T-helper 1 cell treated with Interleukin-12 subunit alpha and Interleukin-12 subunit beta and Interleukin-4 antibody, amounts not matched to agents 30 ng/mL and 1 ng/mL, for 36 hours (primary cell): ENCODE measurements around the gene STIM1. TPM values are rescaled to one million over a fixed set of nuclear protein-coding genes. Genes with fewer than 3 reads are reported as not detected.
"Not testable (repeated sequence)": the region's sequence is repeated elsewhere in the genome, so short reads cannot be mapped to it uniquely, and the experiment has no call there.

ENCODE experiments used
- intact Hi-C: fragments of 100-400 bp; cut with micrococcal nuclease; formaldehyde crosslinking; loops from one replicate; pipeline ENCODE4 v1.15.1; 2024
- total RNA-seq: library from RNA; stranded (reverse); gene quantifications from 2 replicates; pipeline ENCODE4 v1.2.3, GENCODE V29; 2022

STIM1 gene
- 105 and 110 TPM in 2 replicates for total RNA-seq

DNA sequence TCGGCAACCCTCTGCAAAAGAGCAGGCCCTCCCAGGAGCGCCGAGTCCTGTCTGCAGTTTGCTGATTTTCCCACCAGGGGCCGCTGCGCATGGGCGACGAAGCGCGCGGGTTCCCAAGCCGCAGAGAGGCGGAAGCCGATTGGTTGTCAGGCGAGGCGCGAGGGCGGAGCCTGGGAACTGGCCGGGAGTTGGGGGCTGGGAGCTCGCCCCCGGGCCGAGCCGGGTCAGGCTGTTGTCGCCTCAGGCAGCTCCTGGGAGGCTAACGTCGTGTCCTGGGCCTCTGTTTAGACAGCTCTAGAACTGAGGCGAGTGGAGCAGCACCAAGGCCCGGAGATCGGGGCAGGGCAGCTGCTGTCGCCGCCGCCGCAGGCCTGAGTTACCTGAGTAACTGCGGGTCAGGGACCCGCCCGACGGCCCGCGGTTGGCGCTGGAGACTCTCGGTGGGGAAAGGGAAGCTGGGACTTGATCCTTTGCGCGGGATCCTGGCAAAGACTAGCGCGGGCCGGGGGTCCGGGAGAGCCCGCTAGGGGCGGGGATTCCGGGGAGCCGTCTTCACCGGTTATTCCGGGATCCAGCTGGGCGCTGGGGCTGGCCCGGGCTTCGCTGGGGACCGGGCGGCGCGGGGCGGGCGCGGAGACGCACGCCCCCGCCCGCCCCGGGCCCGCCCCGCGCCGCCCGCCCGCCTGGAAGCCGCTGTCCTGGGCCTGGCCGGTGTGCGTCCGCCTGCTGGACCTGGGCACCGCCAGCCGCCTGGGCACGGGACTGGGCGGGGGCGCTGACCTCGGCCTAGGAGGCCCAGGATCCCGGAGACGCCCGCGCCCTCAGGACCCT lies at the start of gene STIM1:
TSS of gene STIM1 (plus strand) at position 688 of the 831 bp plus-strand sequence. CDS start 607 bp downstream, outside the sequence.
- intact Hi-C loops: loop anchor here (1.0 to 5.0 kb wide), 14 partner anchors 14 to 752 kb away; partner anchors contain the start of genes NUP98, RRM1, TRIM21 and TRIM68

DNA sequence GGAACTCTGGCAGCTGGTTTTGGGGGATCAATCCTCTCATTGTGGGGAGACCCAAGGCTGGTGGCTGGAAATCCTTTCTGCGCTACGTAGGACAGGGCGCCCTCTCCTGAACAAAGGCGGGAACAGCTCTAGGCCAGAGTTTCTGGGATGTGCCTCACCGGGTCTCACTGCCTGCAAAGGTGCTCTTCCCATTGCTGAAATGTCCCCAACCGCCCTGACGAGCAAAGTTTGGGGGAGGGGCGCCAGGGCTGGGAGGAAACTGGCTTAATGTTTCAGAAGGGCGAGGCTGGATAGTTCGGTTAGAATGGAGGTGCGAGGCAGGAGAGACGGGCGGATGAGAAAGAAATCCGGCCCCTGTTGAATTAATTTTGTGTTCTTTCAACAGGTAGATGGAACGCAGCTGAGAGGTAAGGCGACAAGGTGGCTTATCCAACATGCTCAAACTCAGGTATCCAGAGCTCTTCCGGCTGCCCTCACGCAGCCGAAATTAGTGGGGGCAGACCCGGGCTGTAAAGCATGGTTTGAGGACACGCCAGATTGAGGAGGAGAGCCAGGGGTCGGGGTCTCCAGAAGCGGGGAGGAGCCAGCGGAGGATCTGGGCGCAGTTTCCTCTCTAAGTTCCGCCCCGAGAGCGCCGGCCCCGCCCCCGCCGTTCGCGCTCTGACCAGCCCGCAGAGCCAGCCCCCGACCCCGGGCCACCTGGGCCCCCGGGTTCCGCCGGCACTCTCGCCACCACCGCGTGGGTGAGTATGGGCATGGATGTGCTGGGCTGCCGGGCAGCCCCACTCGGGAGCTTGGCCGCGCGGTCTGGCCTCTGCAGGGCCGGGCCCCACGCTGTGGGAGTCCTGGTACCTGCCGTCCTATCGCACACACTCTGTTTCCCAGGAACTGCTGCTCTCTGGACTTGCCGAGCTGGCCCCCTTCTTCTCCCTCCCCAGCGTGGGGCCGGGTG lies 47.3 kb upstream of the STIM1 start, which contains the start of gene PGAP2:
TSS of gene PGAP2 (plus strand) at position 652 of the 952 bp plus-strand sequence. CDS start 2,700 bp downstream, outside the sequence.
- intact Hi-C loops: loop anchor here (1.0 to 10.0 kb wide), 7 partner anchors 11 to 226 kb away; partner anchors contain the start of gene NUP98

DNA sequence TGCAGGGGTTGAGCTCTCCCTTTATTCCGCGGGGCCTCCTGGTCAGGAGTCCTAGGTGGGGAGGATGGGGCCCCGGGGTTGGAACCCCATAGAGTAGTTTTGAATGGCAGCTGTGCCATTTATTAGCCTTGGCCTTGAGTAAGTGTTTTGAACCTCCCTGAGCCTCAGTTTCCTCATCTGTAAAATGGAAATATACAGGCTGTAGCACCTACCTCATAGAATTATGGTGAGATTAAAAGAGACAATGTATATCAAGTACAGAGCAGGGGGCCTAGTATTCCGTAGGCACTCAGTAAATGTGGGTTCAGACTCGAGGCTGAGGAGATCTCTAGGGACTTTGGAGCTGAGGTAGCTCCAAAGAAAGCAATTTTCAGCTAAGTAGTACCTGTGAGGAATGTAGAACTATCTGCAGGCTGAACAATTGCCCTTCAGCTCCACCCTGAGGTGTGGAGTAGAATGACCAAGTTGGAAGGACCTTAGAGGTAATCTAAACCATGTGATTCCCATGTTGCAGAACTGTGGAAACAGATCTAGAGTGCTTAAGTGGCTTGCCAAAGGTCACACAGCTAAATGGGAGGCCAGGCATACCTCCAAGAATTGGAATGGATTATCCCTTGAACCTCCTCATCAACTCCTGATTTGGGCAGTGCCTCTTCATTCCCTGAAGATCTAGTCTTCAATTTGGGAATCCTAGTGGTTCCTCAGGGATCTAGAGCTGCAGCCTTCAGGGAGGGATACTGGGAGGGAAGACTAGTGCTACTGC lies 46.4 kb upstream of the STIM1 start:
- intact Hi-C loops: loop anchor here (1.0 to 10.0 kb wide), 10 partner anchors 12 to 263 kb away; partner anchors contain the start of gene NUP98

DNA sequence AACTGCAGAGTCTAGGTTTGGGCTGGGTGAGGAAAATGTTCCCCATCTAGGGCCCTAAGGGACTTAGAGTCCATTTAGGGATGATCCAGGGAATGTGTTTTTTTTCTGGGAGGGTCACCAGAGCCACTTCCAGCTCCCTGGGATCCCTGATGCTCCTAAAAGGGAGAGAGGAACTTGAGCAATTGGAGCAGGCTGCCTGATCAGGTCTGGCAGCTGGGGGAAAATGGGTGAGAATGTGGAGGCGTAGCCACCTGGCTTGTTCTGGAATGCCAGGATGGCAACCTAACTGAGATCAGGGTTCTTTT lies 45.9 kb upstream of the STIM1 start:
- intact Hi-C loops: loop anchor here (1.0 to 10.0 kb wide), 7 partner anchors 15 to 263 kb away; no protein-coding TSS in a partner anchor

DNA sequence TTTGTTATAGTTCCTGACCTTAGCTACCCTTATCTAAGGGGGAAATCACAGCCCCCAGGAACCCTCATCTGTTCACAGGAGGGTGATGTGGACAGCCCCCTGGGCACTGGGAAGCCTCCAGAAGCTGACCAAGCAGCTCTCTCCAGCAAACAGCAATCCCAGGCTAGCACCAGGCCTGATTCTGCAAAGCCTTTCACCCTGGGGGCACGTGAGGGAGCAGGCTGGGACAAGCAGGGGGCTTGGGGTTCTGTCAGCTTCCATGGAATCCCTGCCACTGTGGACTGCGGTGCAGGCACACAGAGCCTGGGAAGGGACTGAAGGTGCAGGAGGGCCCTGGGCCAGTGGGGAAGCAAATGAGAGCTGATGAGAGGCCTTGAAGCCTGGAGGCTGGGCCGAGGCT lies 45.0 kb upstream of the STIM1 start:
- intact Hi-C loops: no loop called here

DNA sequence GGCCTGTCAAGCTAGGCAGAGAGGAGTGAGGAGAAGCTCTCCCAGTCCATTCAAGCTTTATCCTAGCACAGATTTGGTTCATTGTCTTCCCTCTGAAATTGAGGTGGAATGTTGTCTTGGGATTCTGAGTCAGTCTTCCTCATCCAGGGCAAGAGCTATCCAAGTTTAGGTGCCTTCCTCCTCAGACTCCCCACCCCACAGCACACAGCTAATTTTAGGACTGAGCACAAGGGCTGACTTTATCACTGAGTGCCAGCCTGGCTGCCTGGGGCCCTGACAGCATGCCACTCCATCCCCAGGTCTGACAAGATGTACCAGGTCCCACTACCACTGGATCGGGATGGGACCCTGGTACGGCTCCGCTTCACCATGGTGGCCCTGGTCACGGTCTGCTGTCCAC lies 44.5 kb upstream of the STIM1 start:
- intact Hi-C loops: no loop called here

DNA sequence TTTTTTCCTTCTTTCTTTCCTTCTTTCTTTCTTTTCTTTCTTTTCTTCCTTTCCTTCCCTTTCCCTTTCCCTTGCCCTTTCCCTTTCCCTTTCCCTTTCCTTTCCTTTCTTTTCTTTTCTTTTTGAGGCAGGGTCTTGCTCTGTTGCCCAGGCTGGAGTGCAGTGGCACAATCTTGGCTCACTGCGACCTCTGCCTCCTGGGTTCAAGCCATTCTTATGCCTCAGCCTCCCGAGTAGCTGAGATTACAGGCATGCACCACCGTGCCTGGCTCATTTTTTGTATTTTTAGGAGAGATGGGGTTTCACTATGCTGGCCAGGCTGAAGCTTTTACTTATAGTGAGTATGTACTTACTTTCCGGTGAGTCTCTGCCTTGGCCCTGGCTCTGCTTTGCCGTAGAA lies 40.6 kb upstream of the STIM1 start:
- intact Hi-C loops: not testable (repeated sequence)

DNA sequence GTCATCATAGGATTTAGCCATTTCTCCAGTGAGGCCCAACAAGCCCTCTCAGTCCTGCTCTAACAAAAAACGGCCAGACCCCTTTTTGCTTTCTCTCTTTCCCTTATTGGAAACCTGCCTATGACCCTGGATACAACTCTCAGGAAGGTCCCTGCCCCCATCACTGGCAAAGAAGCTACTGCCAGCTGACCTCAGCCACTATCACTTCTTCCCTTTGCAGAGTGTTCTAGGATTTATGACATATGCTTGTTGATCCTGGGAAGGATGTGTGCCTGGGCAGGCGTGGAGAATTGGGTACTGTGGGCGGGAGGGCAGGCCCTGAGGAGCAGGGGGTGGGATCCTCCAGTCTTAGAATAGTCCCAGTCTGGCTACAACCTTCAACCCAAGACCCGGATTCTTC lies 39.6 kb upstream of the STIM1 start:
- intact Hi-C loops: no loop called here

DNA sequence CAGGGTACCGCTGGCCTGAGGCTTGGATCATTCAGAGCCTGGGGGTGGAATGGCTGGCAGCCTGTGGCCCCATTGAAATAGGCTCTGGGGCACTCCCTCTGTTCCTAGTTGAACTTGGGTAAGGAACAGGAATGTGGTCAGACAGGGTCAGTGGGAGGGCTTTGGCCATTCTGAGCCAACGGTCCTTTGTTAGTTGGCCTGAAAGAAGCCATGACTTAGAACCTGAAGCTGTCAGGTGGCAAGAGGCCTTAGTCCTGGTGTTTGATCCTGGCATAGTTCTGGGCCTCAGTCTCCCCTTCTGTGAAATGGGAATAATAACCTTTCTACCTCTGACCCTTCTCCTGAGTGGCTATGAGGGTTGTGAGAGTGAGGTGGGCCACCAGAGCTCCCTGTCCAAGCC lies 38.8 kb upstream of the STIM1 start:
- intact Hi-C loops: no loop called here

DNA sequence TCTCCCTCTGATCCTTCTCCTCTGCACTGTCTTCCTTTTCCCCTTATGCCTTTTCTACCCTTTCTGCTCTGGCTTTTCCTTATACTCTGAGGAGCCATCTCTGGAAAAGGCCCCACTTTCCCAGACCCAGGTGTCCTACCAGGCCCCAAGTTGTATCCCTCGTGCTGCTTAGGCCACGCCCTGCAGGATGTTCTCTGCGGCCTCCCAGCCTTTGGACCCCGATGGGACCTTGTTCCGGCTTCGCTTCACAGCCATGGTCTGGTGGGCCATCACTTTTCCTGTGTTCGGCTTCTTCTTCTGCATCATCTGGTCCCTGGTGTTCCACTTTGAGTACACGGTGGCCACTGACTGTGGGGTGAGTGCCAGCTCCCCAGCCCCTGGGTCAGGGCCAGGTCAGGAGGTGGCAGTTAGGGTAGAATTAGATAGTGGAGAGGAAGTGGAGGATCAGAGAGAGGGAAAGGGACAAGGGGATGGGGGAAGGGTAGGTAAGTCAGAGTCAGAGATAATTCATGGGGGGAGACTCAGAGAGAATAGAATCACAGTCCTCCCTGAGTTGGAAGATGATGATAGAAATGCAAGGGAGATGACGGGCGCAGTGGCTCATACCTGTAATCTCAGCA lies 38.2 kb upstream of the STIM1 start:
- intact Hi-C loops: no loop called here

DNA sequence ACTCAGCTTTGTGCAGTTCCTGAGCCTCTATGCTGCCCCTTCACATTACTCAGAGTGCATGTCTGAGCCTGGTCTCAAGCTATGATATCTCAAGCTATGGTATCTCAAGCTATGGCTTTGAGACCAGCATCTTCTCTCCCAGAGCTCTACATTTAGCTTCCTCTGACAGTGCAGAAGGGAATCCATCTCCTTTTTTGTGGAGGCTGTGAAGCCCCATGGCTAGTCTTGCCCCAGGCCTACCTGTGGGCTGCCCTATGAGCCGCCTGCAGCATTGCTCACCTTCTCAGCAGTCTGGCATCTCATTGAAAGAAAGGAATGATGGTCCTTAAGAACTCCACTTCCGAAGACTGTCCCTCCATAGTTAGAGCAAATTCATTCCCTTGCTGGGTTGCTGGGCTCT lies 34.5 kb upstream of the STIM1 start:
- intact Hi-C loops: no loop called here

DNA sequence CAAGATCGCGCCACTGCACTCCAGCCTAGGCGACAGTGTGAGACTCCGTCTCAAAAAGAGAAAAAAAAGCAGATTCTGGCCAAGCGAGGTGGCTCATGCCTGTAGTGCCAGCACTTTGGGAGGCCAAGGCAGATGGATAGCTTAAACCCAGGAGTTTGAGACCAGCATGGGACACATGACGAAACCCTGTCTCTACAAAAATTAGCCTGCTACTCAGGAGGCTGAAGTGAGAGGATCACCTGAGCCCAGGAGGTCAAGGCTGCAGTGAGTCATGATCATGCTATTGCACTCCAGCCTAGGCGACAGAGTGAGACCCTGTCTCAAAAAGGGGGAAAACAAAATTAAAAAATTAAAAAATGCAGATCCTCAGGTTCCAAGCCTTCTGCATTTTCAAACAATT lies 33.2 kb upstream of the STIM1 start:
- intact Hi-C loops: no loop called here

DNA sequence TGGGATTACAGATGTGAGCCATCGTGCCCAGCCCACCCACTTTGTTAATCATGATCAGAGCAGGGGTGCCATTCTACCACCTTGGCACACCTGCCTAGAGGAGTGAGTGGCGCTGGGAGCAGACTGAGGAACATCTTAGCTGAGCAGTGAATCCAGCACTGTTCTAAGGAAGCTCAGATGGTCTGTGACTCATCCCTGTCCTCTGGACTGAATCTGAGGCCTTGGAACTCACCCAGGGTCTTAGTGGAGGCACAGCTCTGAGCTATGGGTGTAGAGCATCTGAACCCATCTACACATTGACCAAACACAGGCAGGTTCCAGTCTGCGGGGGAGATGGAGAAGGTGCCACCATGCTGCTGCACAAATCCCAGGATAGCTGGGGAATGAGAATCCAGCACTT lies 32.2 kb upstream of the STIM1 start:
- intact Hi-C loops: no loop called here

DNA sequence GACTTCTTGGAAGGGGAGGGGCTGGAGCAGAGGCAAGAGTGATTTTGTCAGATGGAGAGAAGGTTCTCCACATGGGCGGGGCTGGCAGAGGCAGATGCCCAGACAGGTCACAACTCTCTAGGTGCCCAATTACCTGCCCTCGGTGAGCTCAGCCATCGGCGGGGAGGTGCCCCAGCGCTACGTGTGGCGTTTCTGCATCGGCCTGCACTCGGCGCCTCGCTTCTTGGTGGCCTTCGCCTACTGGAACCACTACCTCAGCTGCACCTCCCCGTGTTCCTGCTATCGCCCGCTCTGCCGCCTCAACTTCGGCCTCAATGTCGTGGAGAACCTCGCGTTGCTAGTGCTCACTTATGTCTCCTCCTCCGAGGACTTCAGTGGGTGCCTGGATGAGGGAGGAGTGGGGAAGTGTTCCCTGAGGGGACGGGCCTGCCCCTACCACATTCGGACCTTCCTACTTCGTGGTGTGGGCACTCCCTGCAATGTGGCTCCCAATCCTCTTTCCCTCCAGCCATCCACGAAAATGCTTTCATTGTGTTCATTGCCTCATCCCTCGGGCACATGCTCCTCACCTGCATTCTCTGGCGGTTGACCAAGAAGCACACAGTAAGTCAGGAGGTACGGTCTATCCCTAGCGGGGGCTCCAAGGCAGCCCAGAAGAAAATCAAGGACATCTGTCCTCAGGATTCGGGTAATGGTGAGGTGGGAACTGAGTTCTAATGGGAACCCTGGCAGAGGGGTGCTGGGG lies 31.5 kb upstream of the STIM1 start:
- intact Hi-C loops: loop anchor here (1.0 to 2.0 kb wide), 5 partner anchors 13 to 248 kb away; partner anchors contain the start of gene STIM1

DNA sequence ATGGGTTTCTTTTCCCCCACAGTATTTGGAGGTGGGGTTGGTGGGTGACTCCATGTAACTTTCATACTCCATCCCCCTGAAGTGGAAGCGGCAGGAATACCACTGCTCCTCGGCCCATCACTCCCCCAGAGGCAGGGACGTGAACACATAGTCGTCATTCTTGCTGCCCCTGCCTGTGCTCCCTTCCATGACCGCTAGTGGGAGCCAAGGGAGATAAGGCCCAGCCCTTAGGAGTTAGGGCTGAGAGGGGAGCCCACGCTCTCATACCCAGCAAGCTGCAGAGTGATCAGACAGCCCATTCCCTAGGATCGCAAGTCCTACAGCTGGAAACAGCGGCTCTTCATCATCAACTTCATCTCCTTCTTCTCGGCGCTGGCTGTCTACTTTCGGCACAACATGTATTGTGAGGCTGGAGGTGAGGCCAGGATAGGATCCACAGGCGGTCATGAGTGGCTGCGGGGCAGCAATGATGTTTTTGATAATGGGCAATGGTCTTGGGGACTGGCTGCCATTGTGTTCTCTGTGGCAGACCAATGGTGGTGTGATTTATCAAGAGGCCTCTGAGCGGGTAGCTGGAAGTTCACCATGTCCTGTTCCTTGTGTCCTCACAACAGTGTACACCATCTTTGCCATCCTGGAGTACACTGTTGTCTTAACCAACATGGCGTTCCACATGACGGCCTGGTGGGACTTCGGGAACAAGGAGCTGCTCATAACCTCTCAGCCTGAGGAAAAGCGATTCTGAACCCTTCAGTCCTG lies 30.6 kb upstream of the STIM1 start:
- intact Hi-C loops: loop anchor here (1.0 to 2.0 kb wide), 5 partner anchors 12 to 247 kb away; partner anchors contain the start of gene STIM1

DNA sequence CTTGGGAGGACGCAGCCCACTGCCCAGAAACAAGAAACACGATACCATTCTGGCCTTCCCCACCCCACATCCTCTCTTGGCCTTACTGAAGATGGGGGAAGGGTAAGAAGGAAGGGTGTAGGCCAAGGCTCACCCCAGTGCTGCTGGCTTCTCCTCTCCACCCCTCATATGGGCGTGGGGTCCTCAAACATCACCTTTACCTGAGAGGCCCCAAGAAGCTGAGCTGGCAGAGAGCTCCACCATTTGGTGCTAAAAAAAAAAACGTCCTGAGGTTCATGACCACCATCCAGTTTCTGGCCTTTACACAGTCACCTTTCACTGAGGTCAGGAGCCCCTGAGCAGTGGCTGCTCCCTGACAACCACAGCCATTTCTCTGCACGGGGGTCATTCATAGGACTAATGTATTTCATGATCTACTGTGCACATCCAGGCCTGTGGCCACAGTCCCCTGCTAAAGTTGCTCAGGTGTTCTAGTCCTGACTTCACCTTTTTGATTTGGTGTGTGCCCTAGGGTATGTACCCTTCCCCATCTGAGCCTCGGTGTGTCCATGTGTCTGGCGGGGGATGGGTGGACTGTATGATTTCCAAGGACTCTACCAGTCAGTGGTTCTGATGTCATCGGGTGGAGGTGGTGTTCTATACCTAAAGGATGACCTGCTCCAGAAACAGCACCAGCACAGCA lies 29.9 kb upstream of the STIM1 start:
- intact Hi-C loops: loop anchor here (2.0 kb wide), 1 partner anchor 29 kb away; the partner anchor contains the start of gene STIM1

DNA sequence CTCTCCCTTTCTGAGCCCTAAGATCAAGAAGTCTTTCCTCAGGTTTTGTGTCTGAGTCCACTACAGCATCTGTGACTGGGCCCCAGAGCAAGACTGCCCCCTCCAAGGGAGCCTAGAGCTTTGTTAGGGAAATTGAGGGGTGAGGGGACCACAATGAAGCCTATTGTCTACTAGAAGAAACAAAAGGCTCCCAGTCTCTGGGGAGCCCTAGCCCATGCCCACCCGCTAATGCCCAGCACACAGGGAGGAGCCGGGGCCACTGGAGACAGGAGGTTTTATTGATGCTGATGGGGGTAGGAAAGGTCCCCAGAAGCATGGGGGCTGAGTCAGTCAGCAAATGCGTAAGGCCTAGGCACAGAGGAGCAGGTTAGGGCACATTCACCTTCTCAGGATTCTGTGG lies 28.7 kb upstream of the STIM1 start:
- intact Hi-C loops: no loop called here

DNA sequence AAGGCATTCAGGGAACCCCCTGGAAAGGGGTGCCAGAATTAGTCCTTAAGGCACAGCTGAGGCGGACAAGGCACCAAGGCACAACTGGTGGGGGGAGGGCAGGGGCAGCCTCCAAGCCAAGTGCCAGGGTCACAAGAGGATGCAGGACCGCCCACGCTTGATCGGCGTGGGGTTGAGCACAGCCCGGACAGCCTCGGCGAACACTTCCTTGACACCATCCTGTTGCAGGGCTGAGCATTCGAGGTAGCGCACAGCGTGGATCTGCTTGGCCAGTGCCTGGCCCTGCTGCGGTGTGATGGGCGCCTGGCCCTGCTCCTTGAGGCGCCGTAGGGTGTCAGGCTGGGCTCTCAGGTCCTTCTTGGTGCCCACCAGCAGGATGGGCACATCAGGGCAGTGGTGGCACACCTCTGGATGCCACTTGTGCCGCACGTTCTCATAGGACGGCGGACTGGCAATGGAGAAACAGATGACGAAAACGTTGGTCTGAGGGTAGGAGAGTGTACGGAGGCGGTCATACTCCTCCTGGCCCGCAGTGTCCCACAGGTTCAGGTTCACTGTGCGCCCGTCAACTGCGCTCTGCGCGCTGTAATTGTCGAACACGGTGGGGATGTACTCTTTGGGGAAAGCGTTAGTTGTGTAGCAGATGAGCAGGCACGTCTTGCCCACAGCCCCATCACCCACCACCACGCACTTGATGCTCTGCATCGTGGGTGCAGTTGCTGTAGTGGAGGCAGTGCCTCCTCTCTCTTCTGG lies 27.9 kb upstream of the STIM1 start:
- intact Hi-C loops: no loop called here
